Right kidney (tissue), 1 donor: ENCODE measurements around the gene RICTOR.
A peak's percentile ranks its signal among the peaks of the same experiment; 100 is the strongest.

ENCODE experiments used
- DNase-seq: peaks from one replicate; pipeline ENCODE4 v3.0.0-alpha.2; 2016

RICTOR gene

DNA sequence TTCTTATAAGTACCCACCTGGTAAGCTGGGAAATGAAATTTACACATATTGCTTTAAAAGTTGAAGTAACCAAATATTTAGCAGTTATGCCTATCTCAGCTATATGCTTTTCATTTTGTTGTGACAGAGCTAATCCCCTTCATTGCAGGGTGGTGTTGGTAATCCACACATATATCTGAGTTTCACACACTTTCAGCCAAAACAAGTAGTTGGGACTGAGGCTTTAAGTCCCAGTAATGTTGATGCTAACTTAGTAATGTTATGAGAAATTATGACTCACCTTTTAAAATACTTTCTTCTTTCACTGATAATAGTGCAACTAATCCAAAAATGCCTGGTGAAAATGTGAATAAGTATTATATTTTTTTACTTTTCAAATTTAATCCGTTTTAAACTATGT, 19.2 kb upstream of the RICTOR start:
- no peak for DNase-seq

- no peak for DNase-seq
Measured at GRCh38 chr5:39092581-39093351, 18.6 kb upstream of the RICTOR start.

GRCh38 chr5:39091940-39092580, 17.9 kb upstream of the RICTOR start:
- DNase-seq = no peak

- DNase-seq = no peak
Measured at GRCh38 chr5:39083968-39084367, 9.8 kb upstream of the RICTOR start.

- no peak for DNase-seq
Measured at GRCh38 chr5:39082995-39083394, 8.8 kb upstream of the RICTOR start.

GRCh38 chr5:39080597-39081204, 6.5 kb upstream of the RICTOR start:
- no peak for DNase-seq

DNA sequence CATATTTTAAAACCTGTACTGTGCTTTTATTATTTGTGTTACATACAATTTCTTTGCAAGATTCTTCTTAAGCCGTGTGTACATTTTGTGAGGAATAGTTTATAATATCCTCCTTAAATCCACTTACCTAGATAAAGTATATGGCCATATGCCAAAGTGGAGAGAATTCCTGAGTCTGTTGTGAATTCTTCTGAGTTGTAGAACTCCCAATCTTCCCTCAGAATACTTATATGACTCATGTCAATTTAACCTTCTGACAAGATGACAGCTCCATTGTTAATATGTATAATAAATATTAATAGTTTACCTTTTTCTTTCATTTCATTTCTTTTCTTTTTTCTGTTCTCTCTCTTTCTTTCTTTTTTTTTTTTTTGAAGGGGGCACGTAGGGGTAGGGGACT, 6.0 kb upstream of the RICTOR start:
- DNase-seq = no peak

GRCh38 chr5:39079147-39079546, 4.9 kb upstream of the RICTOR start:
- DNase-seq = no peak

DNA sequence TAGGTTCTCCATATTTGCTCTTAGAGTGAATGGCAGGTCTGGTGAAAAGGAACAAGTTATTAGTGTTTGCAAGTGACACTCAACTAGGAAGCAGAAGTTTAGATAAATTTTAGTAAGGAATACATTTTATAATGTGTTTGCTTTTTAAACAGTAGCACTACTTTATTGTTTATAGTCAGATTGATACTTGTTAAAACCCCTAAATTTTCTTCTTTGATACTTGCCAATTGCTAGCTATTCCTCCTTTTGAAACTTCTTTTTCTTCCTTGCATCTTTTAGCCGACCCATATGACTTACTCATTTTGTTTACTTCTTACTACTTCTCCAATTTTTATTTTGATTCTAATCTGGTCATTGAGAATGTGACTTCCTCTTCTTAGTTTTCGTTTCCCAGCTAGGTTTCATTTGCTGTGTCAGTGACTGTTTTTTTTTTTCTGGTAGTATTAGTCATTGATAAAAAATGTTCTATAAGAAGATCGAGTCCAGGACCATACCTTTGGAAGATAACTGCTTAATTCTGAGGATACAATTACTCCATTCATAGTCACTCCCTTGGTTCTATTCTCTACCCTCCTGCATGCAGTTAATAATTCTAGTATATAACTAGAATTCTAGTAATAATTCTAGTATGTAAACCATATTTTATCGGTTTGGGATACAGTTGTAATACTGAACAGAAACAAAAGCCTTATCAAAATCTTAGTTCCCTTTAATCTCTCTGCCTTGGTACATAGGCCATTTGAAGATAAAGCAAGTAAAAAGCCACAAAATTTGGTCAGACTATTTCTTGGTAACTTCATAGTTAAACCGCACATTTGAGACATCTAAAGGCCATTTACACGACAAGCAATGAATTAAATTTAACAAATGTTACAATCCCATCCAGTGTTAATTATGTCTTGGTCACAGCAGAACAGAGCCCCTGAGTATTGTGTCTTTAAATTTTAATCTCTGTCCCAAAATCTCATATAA, 2.8 kb upstream of the RICTOR start:
- DNase-seq = no peak

- no peak for DNase-seq
Measured at GRCh38 chr5:39076101-39076756, 2.0 kb upstream of the RICTOR start.

DNA sequence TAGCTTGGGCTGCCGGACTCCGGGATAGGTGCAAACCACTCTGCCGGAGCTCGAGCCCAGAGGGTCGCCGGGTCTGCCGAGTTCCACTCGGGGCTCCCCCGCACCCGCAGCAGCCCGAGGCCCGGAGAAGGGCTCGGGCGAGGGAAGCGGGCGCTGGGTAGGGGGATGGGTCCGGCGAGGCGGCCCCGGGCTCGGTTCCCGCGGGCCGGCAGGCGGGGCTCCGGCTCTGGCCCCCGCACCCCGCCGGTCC, 507 bp downstream of the RICTOR start:
- no peak for DNase-seq

DNA sequence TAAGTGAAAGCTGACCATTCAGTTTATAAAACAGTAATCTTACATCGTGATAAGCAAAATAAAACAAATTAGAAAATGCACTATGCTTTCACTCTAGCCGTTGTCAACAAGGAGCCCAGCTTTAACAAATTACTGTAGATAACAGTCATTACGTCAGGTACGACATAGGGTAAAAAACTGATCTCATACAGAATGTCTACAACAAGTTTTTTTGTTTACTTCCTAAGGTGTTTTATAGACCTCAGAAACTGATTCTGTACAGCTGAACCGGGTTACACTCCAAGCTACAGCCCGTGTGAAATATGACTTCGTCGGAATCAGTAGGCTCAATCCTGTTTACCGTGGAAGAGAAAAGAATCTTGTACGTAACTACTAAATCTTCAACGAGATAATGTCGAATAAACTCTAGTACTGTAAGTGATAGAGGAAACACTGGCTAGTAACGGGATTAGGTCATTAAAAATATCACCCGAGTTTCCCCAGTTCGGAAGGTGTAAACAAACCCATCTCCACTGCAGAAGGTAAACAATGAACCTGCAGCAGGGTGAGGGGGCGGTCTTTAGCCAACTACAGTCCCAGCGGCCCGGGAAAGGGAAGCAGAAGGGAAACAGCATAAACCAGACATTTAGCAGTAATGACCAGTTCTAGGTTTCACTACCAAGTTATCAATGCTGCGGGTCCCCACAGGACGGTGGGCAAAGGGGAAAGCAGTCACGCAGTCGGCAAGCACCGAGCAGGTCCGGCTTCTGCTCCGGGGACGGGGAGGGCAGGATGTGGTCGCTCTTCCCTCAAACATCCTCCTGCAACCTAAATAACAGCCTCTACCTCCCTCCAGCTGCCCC, 1.1 kb downstream of the RICTOR start:
- DNase-seq = peak; percentile 91

DNA sequence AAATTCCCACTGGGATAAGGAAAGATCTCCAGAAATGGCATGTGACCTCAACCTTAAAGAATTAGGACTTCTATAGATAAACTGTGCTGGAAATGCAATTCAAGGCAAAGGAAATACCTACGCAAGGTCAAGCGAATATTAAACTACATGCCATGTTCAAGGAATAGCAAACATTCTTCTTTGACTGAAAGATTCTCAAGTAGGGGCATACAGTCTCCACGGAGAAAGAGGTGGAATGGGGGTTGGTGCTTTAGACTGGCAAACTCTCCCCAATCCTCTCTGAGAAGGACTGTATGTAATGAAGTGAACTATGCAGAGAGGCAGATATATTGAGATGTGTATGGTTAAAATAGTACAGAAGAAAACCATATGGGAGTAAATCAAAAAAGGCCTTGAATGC, 6.1 kb downstream of the RICTOR start:
- no peak for DNase-seq

DNA sequence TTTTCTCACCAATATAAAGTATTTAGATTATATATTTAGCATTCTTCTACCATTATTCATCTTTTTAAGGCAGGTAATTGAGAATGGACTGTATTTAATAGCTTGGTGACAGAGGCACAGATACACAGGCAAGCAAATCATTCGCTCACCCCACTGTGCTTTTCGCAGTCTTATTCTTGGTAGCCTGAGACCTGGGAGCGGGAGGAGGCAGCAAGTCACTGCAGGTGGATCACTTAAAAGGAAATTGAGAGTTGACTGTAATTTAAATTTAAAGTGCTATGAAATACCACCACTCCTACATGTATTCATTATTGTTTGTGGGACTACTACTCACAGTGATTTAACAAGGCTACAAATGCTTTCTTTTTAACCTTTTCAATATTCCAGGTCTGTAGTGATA, 9.7 kb downstream of the RICTOR start:
- no peak for DNase-seq

DNA sequence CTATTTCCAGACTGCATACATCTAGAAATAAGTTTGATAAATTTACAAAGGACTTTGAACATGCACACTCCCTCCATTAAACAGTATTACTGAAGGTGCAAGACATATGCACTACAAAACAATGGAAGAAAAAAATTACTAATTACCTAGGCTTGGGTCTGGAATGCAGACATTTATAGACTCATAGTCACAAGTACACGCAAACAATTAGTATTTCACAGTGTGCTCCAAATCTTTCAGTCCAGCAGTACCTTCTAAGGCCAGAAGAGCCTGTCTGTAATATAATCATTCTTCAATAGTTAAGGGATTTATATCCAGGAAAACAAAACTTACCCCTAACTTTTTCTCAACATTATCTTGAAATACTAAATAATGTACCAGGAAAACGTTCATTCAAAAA, 11.2 kb downstream of the RICTOR start:
- DNase-seq = no peak

- no peak for DNase-seq
Measured at GRCh38 chr5:39062530-39062929, 11.7 kb downstream of the RICTOR start.

- DNase-seq = no peak
Measured at GRCh38 chr5:39062104-39062503, 12.1 kb downstream of the RICTOR start.

GRCh38 chr5:39059064-39059463, 15.1 kb downstream of the RICTOR start:
- no peak for DNase-seq

GRCh38 chr5:39058178-39058921, 15.8 kb downstream of the RICTOR start:
- DNase-seq = no peak

DNA sequence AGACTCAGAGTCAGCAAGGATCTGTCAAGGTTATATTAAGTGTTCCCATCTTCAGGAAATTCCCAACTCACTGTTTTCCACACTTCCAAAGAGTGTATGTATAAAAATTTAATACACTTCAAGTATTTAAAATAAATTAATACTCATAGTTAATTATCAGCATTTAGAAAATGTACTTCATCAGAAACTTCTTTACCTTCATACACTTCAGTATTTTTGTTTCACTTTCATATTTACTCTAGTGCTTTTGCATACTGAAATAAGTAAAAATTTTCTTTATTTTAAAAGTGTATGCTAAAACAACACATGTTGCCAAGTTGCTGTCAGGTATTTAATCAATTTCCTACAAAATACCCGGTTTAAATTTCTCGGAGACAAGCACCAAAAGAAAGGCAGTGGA, 16.5 kb downstream of the RICTOR start:
- DNase-seq = no peak
